Cerebellar nuclear complex (tissue), 1 donor: ENCODE measurements around the gene CAND1.

Experiments
- DNase-seq, 2 experiments: peaks; one replicate each; lab custom pipeline; 2025; lab: John Stamatoyannopoulos, UW

Gene CAND1

DNA sequence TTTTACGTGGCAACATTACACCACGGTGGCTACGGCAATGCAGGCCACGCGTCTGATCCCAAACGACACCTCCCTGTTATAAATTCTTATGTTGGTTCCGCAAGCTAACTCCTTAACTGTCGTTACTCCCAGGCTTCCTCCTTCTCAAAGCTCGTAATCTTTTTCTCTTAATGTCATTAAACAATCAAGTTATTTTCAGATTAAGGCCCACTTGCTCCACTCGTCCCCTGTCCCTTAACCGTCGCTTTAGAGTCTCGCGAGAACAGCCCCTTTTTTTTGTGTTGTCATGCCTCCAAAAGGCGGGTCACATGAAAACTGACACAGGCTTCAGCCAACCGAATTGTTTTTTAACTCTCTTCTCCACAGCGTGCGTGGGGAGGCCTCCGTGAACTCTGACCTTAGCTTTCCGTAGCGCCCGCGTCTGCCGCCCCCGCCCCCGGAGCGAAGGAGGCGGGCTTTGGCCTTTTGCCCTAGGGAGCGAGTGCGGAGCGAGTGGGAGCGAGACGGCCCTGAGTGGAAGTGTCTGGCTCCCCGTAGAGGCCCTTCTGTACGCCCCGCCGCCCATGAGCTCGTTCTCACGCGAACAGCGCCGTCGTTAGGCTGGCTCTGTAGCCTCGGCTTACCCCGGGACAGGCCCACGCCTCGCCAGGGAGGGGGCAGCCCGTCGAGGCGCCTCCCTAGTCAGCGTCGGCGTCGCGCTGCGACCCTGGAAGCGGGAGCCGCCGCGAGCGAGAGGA is at the start of gene CAND1:
CAND1 (plus strand) TSS at position 463 of the 737 bp plus-strand sequence. CDS start 360 bp downstream, outside the sequence.
- DNase-seq, result peak; percentile 95 to 100

- DNase-seq, result no peak
These were observed 49.1 kb upstream of the CAND1 start for GRCh38 chr12:67220065-67220464.

- DNase-seq, result no peak
These were observed 46.9 kb upstream of the CAND1 start for GRCh38 chr12:67222302-67222701.

DNA sequence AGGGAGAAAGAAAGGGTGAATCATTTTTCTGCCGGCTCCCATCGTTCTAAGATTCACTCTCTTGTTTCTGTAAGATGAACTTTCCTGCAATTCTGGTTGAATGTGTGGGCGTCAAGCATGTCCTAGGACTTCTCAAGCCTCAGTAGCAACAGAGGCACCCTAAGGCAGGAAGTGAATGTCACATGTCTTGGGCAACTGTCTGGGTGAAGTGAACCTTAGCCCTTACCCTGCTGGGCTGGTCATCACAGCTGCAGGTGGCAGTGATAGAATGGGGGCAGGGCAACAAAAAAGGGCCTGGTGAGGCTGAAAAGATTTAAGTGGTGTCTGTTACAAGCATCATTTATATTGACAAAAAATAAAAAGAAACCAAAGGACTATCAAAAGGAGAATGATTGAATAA is 45.9 kb upstream of the CAND1 start:
- DNase-seq, result no peak

DNA sequence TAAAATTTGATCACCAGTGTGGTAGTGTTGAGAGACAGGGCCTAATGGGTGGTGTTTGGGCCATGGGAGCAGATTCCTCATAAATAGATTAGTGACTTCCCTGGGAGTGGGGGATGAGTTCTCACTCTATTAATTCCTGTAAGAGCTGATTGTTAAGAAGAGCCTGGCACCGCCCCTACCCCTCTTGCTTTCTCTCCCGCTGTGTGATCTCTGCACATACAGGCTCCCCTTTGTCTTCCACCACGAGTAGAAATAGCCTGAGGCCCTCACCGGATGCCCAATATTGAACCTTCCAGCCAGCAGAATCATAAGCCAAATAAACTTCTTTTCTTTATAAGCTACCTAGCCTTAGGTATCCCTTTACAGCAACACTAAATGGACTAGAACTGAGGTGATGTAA is 31.9 kb upstream of the CAND1 start:
- no peak for DNase-seq

- no peak for DNase-seq
These were observed 30.1 kb upstream of the CAND1 start for GRCh38 chr12:67239061-67239460.

GRCh38 chr12:67241482-67241881 is 27.7 kb upstream of the CAND1 start:
- DNase-seq, result no peak

GRCh38 chr12:67243260-67243659 is 25.9 kb upstream of the CAND1 start:
- DNase-seq, result no peak

DNA sequence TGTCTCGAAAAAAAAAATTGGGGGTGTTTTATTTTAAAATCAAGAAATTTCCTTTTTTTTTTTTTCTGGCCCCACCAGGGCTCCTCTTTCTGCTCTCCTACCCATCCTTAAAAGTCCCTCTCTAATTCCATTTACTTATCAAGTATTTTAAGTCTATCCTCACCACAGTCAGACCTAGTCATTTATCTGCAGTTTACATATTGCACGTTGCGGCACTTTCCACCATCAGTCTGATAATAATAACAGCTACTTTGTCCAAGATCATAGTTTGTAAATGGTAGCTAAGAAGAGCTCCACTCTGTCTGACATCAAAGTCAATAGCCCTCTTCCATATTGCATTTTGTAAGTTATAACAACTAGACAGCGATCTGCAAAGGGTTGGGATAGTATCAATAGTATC is 23.6 kb upstream of the CAND1 start:
- DNase-seq, result no peak

DNA sequence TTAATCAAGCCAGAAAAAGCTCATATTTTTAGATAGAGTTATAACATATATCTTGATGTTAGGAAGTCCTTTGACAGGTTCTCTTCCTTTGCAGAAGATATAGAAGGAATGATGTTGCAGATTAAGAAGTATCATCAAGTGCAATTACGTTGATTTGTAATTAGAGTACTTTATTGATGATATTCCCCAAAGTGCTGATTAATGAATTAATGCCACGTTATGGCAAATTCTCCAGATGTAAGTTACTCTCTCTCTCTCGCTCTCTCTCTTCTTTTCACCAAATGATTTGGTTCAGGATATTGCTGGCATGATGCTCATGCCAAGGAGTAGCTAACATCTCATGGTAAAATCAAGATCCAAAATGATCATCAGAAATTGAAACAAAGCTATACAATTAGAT is 18.1 kb upstream of the CAND1 start:
- DNase-seq, result no peak

DNA sequence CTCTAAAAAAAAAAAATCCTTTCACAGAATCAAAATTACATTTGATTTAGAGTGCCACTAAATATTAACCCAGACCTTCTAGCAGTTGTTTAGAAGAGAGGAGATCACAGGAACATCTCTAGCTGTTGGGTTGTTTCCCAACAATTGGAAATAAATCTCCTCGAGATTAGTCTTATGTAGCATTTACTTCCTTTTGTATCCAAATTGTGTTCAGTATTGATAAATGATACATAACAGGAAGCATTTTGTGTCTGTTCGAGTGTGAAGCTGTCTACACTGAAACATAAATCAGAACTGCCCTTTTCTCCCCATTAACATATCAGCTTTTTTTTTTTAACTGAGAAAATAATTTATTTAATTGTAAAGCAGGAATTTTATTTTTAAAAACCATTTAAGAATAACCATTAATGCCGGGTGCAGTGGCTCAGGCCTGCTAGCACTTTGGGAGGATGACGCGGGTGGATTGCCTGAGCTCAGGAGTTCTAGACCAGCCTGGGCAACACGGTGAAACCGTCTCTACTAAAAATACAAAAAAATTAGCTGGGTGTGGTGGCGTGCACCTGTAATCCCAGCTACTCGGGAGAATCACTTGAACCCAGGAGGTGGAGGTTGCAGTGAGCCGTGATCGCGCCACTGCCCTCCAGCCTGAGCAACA is 14.7 kb upstream of the CAND1 start:
- no peak for DNase-seq

GRCh38 chr12:67256649-67257048 is 12.5 kb upstream of the CAND1 start:
- no peak for DNase-seq

GRCh38 chr12:67263471-67263870 is 5.7 kb upstream of the CAND1 start:
- DNase-seq, result no peak

DNA sequence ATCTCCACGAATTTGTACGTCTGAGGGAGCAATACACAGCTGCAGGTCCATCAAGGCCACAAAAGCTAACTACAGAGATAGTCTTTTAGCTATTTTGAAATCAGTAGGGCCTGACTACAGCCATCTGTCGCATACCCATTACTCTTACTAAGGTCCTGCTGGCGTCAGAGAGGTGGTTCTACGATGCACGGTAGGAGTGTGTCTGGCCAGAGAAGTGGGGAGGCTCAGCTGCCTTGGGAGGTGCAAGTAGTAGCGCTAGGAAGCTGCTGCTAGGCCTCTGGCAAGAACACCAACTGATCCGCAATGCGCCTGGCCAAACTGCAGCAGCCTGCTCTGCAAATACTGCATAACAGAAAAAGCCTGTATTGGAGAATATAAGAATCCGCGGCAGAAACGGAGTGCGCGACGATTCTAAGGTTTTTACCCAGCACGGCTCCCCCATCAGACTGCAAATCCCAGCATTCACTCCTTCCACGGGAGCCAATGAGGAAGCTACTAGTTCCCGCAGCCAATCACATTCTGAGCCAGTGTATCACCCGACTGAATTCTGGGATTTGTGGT is 743 bp upstream of the CAND1 start:
- peak; percentile 73 to 92 for DNase-seq

DNA sequence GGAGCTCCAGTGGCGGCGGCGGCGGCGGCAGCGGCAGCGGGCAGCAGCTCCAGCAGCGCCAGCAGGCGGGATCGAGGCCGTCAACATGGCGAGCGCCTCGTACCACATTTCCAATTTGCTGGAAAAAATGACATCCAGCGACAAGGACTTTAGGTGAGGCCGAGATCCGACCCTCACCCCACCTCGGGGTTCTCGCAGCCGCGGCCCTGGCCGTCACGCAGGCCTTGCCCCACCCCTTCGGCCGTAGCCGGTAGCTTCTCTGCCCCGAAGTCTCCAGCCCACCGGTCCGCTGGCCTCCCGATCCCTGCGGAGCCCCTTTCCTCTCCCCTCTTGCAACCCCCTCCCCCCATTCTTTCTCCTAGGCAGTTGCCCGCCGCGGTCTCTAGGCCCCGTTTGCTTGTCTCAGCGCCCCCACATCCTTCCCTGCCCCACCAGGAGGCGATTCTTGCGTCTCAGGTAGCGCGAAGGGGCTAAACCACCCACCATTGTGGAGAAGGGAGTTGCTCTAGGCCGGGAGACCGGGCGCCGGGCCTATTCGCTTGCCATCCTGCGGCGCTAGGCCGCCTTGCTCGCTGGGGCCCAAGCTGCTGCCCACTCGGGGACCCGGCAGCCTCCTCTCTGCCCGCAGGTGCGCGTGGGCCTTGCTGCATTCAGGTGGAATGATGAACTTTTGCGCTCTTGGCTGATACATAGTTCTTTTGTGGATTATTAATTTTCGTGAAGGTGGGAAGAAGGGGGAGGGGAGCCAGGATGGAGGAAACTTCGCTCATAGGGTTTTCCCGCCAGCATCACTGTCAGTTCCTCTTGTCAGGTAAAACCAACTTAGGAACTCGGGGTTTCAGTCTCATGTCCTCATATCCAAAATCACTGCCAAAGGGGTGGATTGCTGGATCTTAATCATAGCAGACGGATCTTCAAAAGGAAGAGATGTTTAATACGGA is 745 bp downstream of the CAND1 start:
- no peak for DNase-seq

DNA sequence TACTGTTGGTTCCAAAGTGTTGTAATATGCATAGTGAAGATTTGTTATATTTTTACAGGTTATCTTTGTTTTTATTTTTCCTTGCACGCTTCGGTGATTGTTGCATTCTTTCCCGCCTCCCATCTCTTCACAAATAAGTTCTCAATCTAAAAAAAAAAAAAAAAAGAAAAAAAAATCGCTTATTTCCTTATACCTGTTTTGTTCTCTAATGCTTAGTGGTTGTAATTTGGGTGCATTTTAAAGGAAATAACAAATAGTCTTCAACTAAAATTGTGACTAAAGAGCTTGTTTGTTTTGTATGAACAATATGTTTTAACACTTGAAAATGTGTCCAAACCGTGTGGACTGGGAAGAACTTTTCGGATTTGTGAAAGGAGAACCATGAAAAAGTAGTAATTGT is 1.5 kb downstream of the CAND1 start:
- DNase-seq, result no peak

DNA sequence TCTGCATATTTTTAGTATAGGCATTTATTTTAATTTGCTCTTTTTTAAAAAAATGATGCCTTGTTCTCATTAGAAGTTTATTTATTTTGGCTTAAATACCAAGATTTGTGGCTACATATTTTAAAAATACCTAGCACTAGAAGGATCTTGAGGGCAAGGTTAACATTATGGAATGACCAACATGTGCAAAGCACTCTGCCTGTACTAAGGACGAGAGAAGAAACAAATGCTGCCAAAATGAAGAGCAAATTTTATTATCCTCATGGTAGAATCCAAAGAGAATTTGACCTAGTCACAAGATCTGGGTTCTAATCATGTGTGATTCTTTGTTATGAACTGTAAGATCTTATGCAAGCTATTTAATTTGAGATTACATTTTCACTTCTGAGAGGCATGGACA is 2.8 kb downstream of the CAND1 start:
- DNase-seq, result no peak

DNA sequence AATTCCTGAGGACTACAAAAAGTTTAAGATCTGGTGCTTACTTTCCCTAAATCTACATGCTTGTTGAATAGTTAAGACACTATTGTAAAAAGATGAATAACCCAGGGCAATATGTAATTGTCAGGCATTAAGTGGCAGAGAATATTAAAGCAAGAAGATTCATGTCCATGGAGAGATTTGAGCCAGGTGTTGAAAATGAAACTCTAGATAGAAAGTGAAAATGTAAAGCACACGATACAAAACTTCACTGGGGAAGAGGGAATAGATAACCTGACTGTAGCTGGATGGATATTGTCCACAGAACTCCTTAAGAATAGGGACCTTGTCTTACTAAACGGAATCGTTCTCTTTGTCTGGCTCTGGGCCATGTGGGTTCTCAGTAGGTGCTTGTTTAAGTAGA is 5.0 kb downstream of the CAND1 start:
- DNase-seq, result no peak

- no peak for DNase-seq
These were observed 6.3 kb downstream of the CAND1 start for GRCh38 chr12:67275380-67275913.

DNA sequence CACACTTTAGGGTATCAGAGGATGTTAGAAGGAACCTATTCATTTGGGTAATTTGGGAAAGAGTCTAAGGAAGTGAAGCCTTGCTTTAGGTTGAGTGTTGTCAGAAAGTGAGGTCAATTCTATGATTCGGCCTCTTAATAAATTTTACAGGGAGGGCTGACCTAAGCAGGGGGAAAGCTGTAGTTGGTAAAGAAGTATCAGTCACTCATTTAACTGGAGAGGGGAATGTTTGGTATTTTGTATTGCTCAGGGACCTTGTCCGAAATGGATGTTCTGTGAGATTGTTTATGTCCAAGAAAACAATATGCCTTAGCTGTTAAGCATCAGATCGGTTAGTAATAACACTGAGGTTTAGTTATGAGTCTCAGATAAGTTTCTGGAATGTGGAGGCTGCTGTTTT is 7.3 kb downstream of the CAND1 start:
- DNase-seq, result no peak

DNA sequence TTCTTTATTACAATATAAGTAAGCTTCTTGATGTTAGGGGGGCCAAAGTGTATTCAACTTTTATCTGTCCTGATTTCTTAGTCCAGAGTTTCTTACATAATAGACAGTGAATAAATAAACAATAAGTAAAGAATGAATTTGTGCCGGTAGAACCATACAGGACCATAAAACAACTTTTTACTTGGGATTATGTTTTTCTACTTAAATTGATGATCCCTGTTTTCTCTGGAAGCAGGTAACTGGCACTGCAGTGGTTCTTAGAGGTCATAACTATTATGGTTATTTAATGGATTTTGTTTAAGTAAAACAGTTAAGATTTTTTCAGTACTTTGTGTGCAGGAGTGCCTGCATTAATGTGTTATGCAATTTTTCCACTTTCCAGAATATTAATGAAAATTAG is 10.5 kb downstream of the CAND1 start:
- DNase-seq, result no peak

DNA sequence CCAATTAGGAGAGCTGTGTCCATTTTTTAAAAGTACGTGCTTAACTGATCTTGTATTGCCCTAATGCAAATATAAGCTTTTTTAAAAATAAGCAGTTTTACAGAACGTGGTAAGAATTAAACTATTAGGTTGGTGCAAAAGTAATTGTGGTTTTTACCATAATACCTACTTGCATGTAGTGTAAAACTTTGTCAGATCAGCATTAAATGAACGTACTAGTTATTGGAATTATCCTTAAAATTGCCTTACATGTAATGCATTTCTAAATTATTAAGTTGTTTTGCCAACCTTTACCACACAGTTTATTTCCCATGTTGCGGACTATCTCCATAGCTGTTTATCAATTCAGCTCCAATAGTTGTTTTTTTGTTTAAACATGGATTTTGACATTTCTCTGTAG is 10.9 kb downstream of the CAND1 start:
- DNase-seq, result no peak
